HCT116 (cell line): Measurements from ENCODE around the gene TAF1C. TPM values are rescaled to one million over a fixed set of nuclear protein-coding genes. Genes with fewer than 3 reads are reported as not detected.
"Not testable (repeated sequence)": the region's sequence is repeated elsewhere in the genome, so short reads cannot be mapped to it uniquely, and the experiment has no call there.

Source experiments
- ATAC-seq: fragments of 200-7000 bp; cut with Tn5 transposase; 2 replicates; pipeline ENCODE4 v1.9.1; 2020; ENCODE audit warnings: mild to moderate bottlenecking, moderate library complexity
- BruUV-seq: library from RNA; stranded (reverse); fragments of 400-500 nt; replicated peaks from 2 replicates; lab custom pipeline; 2021; lab: Mats Ljungman, UMichigan
- CTCF ChIA-PET: fragments of 300-600 bp; sonication (Branson Sonifier 250); formaldehyde crosslinking; loops from one replicate; lab custom pipeline; 2021; ENCODE audit warnings: antibody characterized with exemption; lab: Charles Lee
- POLR2A ChIA-PET: fragments of 300-600, 350-600 bp; sonication (Branson Sonifier 250); formaldehyde crosslinking; loops from one replicate; lab custom pipeline; 2021; ENCODE audit warnings: antibody characterized with exemption; lab: Charles Lee
- RAD21 ChIA-PET, 2 experiments: fragments of 300-600 bp; sonication (Branson Sonifier 250); formaldehyde crosslinking; loops; one replicate each; lab custom pipeline; 2023; ENCODE audit warnings: low total read pairs in 2 of 2; ENCODE audit not compliant: uncharacterized antibody in 2 of 2, unreplicated experiment in 2 of 2, low non-redundant PET in 1 of 2; lab: Charles Lee
- DNase-seq: peaks from one replicate; pipeline ENCODE4 v3.0.0-alpha.2; 2010; ENCODE audit warnings: low read depth, low spot score
- H2AFZ ChIP-seq: fragments of 200-600 bp; shearing (Covaris generic), sonication (generic); 2 replicates; pipeline ENCODE4 v1.6.1; 2017; ENCODE audit warnings: low read depth, mixed run types, mixed read lengths, antibody characterized with exemption, low read length; ENCODE audit not compliant: poor library complexity, severe bottlenecking
- H3K27ac ChIP-seq: 2 replicates; pipeline ENCODE4 v1.5.1; 2012; ENCODE audit warnings: low read depth, low read length
- H3K27me3 ChIP-seq: fragments of 200-600 bp; sonication (generic); 2 replicates; pipeline ENCODE4 v1.6.1; 2016; ENCODE audit warnings: mixed run types, low read length, mixed read lengths; ENCODE audit not compliant: insufficient read depth
- H3K36me3 ChIP-seq, 2 experiments: fragments of 200-500 bp in 1 of 2; fragments of 200-600 bp in 1 of 2; sonication (Bioruptor generic) in 1 of 2; sonication (generic) in 1 of 2; 2 replicates each; pipeline versions ENCODE4 v1.5.1 to v1.6.1; 2014 to 2016; ENCODE audit warnings: low read length in 2 of 2, inconsistent platforms in 1 of 2, mixed read lengths in 1 of 2, mixed run types in 1 of 2; ENCODE audit not compliant: insufficient read depth in 2 of 2, control insufficient read depth in 1 of 2
- H3K4me1 ChIP-seq, 2 experiments: fragments of 200-600 bp in 1 of 2; sonication (generic) in 1 of 2; 2 replicates each; pipeline versions ENCODE4 v1.5.1 to v1.6.1; 2012 to 2017; ENCODE audit warnings: low read length in 2 of 2, inconsistent platforms in 1 of 2, mild to moderate bottlenecking in 1 of 2, mixed read lengths in 1 of 2, mixed run types in 1 of 2, moderate library complexity in 1 of 2; ENCODE audit not compliant: insufficient read depth in 2 of 2, control insufficient read depth in 1 of 2
- H3K4me2 ChIP-seq: fragments of 200-600 bp; sonication (generic); 2 replicates; pipeline ENCODE4 v1.6.1; 2017; ENCODE audit warnings: mixed run types, low read length, mixed read lengths
- H3K4me3 ChIP-seq, 2 experiments: fragments of 200-600 bp in 1 of 2; sonication (generic) in 1 of 2; replicated peaks in 1 of 2; 2 replicates each; pipeline ENCODE4 v1.5.1; 2011 to 2016; ENCODE audit warnings: low read length in 2 of 2, control low read depth in 1 of 2, low read depth in 1 of 2, mild to moderate bottlenecking in 1 of 2, mixed read lengths in 1 of 2, mixed run types in 1 of 2
- H3K79me2 ChIP-seq: fragments of 200-600 bp; sonication (generic); 2 replicates; pipeline ENCODE4 v1.6.1; 2017; ENCODE audit warnings: mild to moderate bottlenecking, mixed run types, low read length, moderate library complexity, mixed read lengths; ENCODE audit not compliant: insufficient read depth
- H3K9ac ChIP-seq: fragments of 200-600 bp; sonication (generic); 2 replicates; pipeline ENCODE4 v1.6.1; 2016; ENCODE audit warnings: low read length, mixed read lengths
- H3K9me2 ChIP-seq: fragments of 200-600 bp; sonication (generic), shearing (Covaris generic); 2 replicates; pipeline ENCODE4 v1.6.1; 2017; ENCODE audit warnings: mixed run types, mild to moderate bottlenecking, moderate library complexity; ENCODE audit not compliant: insufficient read depth
- H3K9me3 ChIP-seq, 2 experiments: fragments of 200-500 bp in 1 of 2; fragments of 200-600 bp in 1 of 2; sonication (Bioruptor generic) in 1 of 2; sonication (generic) in 1 of 2; 2 replicates each; pipeline ENCODE4 v1.6.1; 2014 to 2017; ENCODE audit warnings: low read length in 2 of 2, mixed read lengths in 2 of 2, inconsistent platforms in 1 of 2, low read depth in 1 of 2, mild to moderate bottlenecking in 1 of 2, mixed run types in 1 of 2, moderate library complexity in 1 of 2; ENCODE audit not compliant: control insufficient read depth in 1 of 2, insufficient read depth in 1 of 2
- H4K20me1 ChIP-seq: fragments of 200-600 bp; sonication (generic), shearing (Covaris generic); 2 replicates; pipeline ENCODE4 v1.6.1; 2017; ENCODE audit warnings: mixed run types, mild to moderate bottlenecking, moderate library complexity; ENCODE audit not compliant: insufficient read depth
- EZH2 ChIP-seq: fragments of 200-600 bp; sonication (generic); IDR thresholded peaks from 2 replicates; pipeline ENCODE4 v1.6.1; 2017; ENCODE audit warnings: antibody characterized with exemption, mixed run types
- POLR2A ChIP-seq: IDR thresholded peaks from 2 replicates; pipeline ENCODE4 v1.7.0; 2011; ENCODE audit warnings: borderline replicate concordance; ENCODE audit not compliant: insufficient read depth, insufficient read length; ENCODE audit errors: extremely low read depth
- RAD21 ChIP-seq: IDR thresholded peaks from 2 replicates; pipeline ENCODE4 v1.6.1; 2012; ENCODE audit warnings: low read depth, mild to moderate bottlenecking
- intact Hi-C: fragments of 100-400 bp; cut with micrococcal nuclease; formaldehyde crosslinking; loops from 2 replicates; pipeline ENCODE4 v1.10.0; 2022
- total RNA-seq: library from RNA; stranded (reverse); gene quantifications from one replicate; pipeline ENCODE4 v1.2.1, GENCODE V29; 2021; ENCODE audit not compliant: unreplicated experiment
- TF ChIP-seq, protein P1 (sequence below): IDR thresholded peaks from 2 replicates; pipeline ENCODE4 v1.6.1; 2012
- TF ChIP-seq, protein P2 (sequence below), 3 experiments: fragments of 200-600 bp in 1 of 3; sonication (generic) in 1 of 3; IDR thresholded peaks in 2 of 3; conservative IDR thresholded peaks in 1 of 3; 2 replicates each; pipeline ENCODE4 v1.5.1; 2012 to 2017; ENCODE audit warnings: low read depth in 2 of 3, low read length in 2 of 3, antibody characterized with exemption in 1 of 3, borderline replicate concordance in 1 of 3, control low read depth in 1 of 3, mild to moderate bottlenecking in 1 of 3, mixed read lengths in 1 of 3, mixed run types in 1 of 3, moderate library complexity in 1 of 3; ENCODE audit not compliant: insufficient read depth in 1 of 3

The TAF1C gene
- total RNA-seq, 1 experiment from 2014 or later, result 76.3 TPM

DNA sequence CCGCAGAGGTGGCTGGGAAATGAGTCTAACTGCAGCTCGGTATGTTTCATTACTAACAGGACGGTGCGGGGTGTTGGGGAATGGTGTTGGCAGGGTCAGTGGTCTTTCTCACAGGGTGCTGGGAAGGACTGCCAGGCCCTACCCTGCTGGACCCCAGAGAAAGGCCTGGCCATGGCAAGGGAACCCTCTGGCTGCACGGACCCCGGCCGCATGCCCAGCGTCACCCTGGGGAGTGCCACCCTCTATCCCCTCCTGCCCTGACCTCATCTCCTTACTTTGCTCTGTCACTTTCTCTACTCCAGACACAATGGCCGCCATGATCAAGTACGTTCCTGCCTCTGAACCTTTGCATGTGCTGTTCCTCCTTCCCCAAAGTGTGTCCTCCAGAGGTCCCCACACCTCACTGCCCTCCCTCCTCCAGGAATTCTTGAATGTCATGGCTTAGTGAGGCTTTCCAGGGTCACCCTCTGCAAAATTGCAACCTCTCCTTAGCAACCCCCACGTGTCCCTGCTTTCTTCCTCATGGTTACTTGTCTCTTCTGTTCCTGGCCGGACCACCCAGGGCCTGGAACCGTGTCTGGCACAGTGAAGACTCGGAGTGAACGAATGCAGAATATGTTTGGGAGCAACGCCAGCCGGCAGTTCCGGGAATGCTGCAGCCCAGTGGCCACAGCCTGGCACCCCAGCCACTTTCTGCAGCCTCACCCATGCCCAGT is 19.3 kb upstream of the TAF1C start:
- no peak for ATAC-seq
- H3K4me3 ChIP-seq, result no peak overlapping the region
- H3K27ac ChIP-seq, result no peak overlapping the region
- no peaks in the 10 kb centered on the region for H4K20me1 ChIP-seq
- H3K4me2 ChIP-seq, result no peak overlapping the region
- ChIA-PET POLR2A (no interaction called here), CTCF (no interaction called here), RAD21 (no interaction called here)
- BruUV-seq, result no TSS peak
- intact Hi-C loops, result no loop called here
- no peak for TF ChIP-seq POLR2A
- TF ChIP-seq EZH2, result no peak
- TF ChIP-seq, protein P1, sequence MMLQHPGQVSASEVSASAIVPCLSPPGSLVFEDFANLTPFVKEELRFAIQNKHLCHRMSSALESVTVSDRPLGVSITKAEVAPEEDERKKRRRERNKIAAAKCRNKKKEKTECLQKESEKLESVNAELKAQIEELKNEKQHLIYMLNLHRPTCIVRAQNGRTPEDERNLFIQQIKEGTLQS, result no peak
- TF ChIP-seq, protein P2, sequence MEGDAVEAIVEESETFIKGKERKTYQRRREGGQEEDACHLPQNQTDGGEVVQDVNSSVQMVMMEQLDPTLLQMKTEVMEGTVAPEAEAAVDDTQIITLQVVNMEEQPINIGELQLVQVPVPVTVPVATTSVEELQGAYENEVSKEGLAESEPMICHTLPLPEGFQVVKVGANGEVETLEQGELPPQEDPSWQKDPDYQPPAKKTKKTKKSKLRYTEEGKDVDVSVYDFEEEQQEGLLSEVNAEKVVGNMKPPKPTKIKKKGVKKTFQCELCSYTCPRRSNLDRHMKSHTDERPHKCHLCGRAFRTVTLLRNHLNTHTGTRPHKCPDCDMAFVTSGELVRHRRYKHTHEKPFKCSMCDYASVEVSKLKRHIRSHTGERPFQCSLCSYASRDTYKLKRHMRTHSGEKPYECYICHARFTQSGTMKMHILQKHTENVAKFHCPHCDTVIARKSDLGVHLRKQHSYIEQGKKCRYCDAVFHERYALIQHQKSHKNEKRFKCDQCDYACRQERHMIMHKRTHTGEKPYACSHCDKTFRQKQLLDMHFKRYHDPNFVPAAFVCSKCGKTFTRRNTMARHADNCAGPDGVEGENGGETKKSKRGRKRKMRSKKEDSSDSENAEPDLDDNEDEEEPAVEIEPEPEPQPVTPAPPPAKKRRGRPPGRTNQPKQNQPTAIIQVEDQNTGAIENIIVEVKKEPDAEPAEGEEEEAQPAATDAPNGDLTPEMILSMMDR (IDR thresholded peaks at IDR 0.05 in 2 of 3, conservative IDR thresholded peaks at IDR 0.05 in 1 of 3; ENCODE audit: borderline replicate concordance in 1 of 3, insufficient read depth in 1 of 3, low read depth in 2 of 3, low read length in 2 of 3), result no peak
- TF ChIP-seq RAD21, result no peak
- H3K9me3 ChIP-seq, result no peaks in the 10 kb centered on the region
- H3K4me1 ChIP-seq, result no peaks in the 10 kb centered on the region
- H3K27me3 ChIP-seq, result no peaks in the 10 kb centered on the region
- no peaks in the 10 kb centered on the region for H3K36me3 ChIP-seq
- no peak overlapping the region for H3K9ac ChIP-seq
- no peaks in the 10 kb centered on the region for H3K9me2 ChIP-seq
- H2AFZ ChIP-seq, result no peak overlapping the region
- no peak for DNase-seq
- no peaks in the 10 kb centered on the region for H3K79me2 ChIP-seq

DNA sequence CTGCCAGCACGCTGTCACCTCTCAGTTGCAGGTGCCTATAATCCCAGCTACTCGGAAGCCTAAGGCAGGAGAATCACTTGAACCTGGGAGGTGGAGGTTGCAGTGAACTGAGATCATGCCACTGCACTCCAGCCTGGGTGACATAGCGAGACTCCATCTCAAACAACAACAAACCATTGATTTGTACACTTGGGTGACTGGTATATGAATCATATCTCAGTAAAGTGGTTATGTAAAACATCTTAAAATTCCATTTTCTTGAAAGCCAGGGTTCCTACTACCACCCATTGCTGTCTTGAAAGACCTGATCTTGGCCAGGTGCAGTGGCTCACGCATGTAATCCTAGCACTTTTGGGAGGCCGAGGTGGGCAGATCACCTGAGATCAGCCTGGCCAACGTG is 18.3 kb upstream of the TAF1C start:
- H2AFZ ChIP-seq, H3K27me3 ChIP-seq, H3K9ac ChIP-seq, BruUV-seq, DNase-seq, ATAC-seq, H4K20me1 ChIP-seq, H3K9me3 ChIP-seq, H3K4me2 ChIP-seq, POLR2A ChIA-PET, H3K27ac ChIP-seq, CTCF ChIA-PET, intact Hi-C loops, H3K9me2 ChIP-seq, H3K36me3 ChIP-seq, H3K4me3 ChIP-seq, H3K4me1 ChIP-seq, H3K79me2 ChIP-seq: not testable (repeated sequence)
- RAD21 ChIA-PET, result interaction anchor here in 1 of 2 experiments (0.6 kb wide), 1 partner anchor 24 kb away, joined by 3 read pairs; no protein-coding TSS in a partner anchor

DNA sequence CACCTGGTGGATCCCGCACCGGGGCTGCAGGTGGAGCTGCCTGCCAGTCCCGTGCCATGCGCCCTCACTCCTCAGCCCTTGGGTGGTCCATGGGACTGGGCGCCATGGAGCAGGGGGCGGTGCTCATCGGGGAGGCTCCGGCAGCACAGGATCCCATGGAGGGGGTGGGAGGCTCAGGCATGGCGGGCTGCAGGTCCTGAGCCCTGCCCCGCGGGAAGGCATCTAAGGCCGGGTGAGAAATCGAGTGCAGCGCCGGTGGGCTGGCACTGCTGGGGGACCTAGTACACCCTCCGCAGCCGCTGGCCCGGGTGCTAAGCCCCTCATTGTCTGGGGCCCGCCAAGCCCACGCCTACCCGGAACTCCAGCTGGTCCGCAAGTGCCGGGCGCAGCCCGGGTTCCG is 17.7 kb upstream of the TAF1C start:
- H3K9me2 ChIP-seq, DNase-seq, H2AFZ ChIP-seq, H3K4me3 ChIP-seq, H3K79me2 ChIP-seq, H4K20me1 ChIP-seq, H3K9me3 ChIP-seq, H3K4me1 ChIP-seq, POLR2A ChIA-PET, H3K27ac ChIP-seq, H3K4me2 ChIP-seq, BruUV-seq, ATAC-seq, H3K27me3 ChIP-seq, H3K9ac ChIP-seq, intact Hi-C loops, H3K36me3 ChIP-seq: not testable (repeated sequence)
- ChIA-PET CTCF (interaction anchor here (0.6 kb wide), 1 partner anchor 747 kb away, joined by 3 read pairs; no protein-coding TSS in a partner anchor), RAD21 (interaction anchor here in 1 of 2 experiments (0.6 kb wide), 1 partner anchor 25 kb away, joined by 3 read pairs; no protein-coding TSS in a partner anchor)
